Stimulated activated memory B cell treated with anti-CD40 and anti-IgM and Interleukin-4, amounts not matched to agents 10 μg/mL and 1 μg/mL and 100 μg/mL, for 72 hours (primary cell): Measurements from ENCODE around the gene ADAM33.

ENCODE experiments used
- ATAC-seq: fragments of 150-1000 bp; cut with Tn5 transposase; 2 replicates; pipeline ENCODE4 v1.10.0; 2021
- H3K27ac Mint-ChIP-seq: one replicate; pipeline ENCODE4 v1.8.0; 2022; ENCODE audit warnings: mild to moderate bottlenecking, mixed read lengths
- H3K27me3 Mint-ChIP-seq: one replicate; pipeline ENCODE4 v1.8.0; 2022; ENCODE audit warnings: mixed read lengths
- H3K36me3 Mint-ChIP-seq: one replicate; pipeline ENCODE4 v1.8.0; 2022; ENCODE audit warnings: mixed read lengths
- H3K4me1 Mint-ChIP-seq: one replicate; pipeline ENCODE4 v1.8.0; 2022; ENCODE audit warnings: mixed read lengths
- H3K4me3 Mint-ChIP-seq: one replicate; pipeline ENCODE4 v1.8.0; 2022; ENCODE audit warnings: mild to moderate bottlenecking, moderate library complexity, mixed read lengths
- H3K9me3 Mint-ChIP-seq: one replicate; pipeline ENCODE4 v1.8.0; 2022; ENCODE audit warnings: mixed read lengths

Gene ADAM33

DNA sequence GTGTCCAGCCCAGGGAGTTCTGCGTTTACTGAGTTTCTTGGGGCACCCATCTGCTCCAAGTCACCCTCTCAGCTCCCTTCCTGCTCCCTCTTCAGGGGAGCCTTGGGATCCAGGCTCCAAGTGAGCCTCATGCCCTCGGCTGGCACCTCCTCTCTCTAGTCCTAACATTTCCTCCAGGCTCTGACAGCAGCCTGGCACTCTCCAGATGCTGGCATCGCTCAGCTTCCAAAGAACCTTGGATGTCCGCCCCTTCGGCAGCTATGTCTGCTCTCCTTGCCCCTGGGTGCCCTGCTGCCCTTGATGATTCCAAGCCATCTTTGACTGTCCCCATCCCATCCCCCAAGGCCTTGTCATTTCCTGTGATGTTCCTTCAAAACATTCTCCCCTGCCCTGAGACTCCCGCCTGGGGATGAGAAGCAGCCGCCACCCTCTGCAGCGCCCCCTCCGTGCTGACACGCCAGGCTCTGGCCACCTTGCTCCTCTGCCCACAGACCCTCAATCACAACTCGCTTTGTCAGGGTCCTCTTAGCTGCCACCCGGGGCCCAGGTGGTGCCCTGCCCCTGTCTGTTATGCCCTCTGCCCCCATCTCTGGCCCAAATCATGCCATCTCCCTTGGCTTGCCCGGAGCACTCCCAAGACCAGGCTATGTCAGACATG lies 12.0 kb downstream of the ADAM33 start:
- H3K4me1 Mint-ChIP-seq = peaks cover 15% of the 10 kb centered on the region
- ATAC-seq = no peak

DNA sequence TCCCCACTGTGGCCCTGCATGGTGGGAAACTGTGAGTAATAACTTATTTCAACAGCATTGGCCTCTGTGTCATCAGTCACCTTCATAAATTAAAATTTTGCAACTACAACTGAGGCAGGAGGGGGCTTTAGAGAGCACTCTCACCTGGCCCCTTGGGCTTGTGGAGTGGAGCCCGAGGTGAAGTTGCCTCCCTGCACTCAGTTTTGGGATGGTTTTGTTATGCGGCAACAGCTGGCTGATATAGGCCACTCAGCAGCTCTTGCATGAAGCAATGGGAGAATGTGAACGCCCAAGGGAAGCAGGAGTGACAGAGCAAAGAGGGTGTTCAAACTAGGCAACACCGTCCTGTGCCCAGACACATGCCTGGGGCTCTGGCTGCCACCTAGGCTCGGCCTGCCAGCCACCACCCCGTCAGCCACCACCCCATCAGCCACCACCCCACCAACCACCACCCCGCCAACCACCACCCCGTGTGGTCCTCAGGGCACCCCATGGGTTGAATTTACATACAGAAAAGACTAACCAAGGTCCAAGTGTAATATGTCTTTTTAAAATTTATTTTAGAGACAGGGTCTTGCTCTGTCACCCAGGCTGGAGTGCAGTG lies 14.3 kb downstream of the ADAM33 start:
- H3K4me3 Mint-ChIP-seq = no peak overlapping the region
- peaks cover 18% of the 10 kb centered on the region for H3K4me1 Mint-ChIP-seq
- no peak overlapping the region for H3K27ac Mint-ChIP-seq
- peaks cover 67% of the 10 kb centered on the region for H3K27me3 Mint-ChIP-seq
- no peaks in the 10 kb centered on the region for H3K36me3 Mint-ChIP-seq
- no peaks in the 10 kb centered on the region for H3K9me3 Mint-ChIP-seq
- no peak for ATAC-seq

More for the DNA sequence above, 12.0 kb downstream of the ADAM33 start:
- H3K27ac Mint-ChIP-seq = no peak overlapping the region
- H3K9me3 Mint-ChIP-seq = no peaks in the 10 kb centered on the region
- H3K27me3 Mint-ChIP-seq = peaks cover 76% of the 10 kb centered on the region
- H3K4me3 Mint-ChIP-seq = no peak overlapping the region
- H3K36me3 Mint-ChIP-seq = no peaks in the 10 kb centered on the region

DNA sequence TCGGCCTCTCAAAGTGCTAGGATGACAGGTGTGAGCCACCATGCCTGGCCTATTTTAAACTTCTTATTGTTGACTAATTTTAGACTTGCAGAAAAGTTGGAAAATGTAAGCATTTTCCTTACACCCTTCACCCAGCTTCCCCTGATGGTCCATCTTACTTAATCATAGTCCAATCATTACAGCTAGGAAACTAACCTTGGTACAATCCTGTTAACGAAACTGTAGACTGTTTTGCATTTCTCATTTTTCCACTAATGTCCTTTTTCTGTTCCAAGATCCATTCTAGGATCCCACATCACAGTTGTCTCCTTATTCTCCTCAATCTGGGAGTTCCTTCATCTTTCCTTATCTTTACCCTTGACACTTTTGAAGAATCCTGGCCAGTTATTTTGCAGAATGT lies 18.0 kb downstream of the ADAM33 start:
- Mint-ChIP-seq H3K27ac (no peak overlapping the region), H3K9me3 (no peaks in the 10 kb centered on the region), H3K4me1 (peaks cover 29% of the 10 kb centered on the region), H3K4me3 (no peak overlapping the region), H3K27me3 (peaks cover 56% of the 10 kb centered on the region), H3K36me3 (no peaks in the 10 kb centered on the region)
- ATAC-seq = no peak

DNA sequence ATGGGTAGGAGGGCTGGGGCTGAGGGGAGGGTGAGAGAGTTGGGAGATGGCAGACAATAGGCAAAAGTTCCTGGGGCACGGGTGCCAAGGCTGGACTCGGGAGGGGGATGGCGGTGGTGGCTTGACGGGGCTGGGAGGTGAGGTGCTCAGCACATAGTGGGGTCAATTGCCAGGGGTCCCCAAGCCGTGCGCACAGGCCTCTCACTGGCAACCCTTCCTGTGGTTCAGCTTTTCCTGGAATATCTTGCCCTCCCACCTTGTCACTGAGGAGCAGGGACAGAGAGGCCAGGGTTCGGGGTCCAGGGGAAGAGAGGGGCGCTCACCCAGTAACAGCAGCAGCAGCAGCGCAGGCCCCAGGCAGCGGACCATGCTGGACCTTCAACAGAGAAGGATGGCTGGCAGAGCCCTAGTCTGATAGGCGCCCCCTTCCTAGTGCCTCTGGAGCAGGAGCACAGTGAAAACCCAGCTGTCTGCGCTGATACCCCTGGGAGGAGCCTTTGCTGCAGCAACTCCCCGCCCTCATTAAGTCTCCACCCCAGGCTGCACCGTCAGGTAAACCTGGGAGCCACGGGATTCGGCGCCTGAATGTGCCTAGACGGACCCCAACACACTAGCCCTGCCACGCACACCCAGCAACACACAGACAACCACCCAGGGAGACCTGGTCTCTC lies 18.6 kb downstream of the ADAM33 start, which contains the start of gene GFRA4:
Gene GFRA4, minus strand, starts transcription at position 369 of the 671 bp plus-strand sequence. Its CDS starts 0 bp downstream, at position 369.
- Mint-ChIP-seq H3K4me1 (peaks cover 33% of the 10 kb centered on the region), H3K27ac (no peak within 1 kb of the TSS), H3K27me3 (peaks cover 51% of the 10 kb centered on the region), H3K9me3 (no peaks in the 10 kb centered on the region), H3K4me3 (no peak within 1 kb of the TSS), H3K36me3 (no peaks in the 10 kb centered on the region)
- no peak for ATAC-seq

DNA sequence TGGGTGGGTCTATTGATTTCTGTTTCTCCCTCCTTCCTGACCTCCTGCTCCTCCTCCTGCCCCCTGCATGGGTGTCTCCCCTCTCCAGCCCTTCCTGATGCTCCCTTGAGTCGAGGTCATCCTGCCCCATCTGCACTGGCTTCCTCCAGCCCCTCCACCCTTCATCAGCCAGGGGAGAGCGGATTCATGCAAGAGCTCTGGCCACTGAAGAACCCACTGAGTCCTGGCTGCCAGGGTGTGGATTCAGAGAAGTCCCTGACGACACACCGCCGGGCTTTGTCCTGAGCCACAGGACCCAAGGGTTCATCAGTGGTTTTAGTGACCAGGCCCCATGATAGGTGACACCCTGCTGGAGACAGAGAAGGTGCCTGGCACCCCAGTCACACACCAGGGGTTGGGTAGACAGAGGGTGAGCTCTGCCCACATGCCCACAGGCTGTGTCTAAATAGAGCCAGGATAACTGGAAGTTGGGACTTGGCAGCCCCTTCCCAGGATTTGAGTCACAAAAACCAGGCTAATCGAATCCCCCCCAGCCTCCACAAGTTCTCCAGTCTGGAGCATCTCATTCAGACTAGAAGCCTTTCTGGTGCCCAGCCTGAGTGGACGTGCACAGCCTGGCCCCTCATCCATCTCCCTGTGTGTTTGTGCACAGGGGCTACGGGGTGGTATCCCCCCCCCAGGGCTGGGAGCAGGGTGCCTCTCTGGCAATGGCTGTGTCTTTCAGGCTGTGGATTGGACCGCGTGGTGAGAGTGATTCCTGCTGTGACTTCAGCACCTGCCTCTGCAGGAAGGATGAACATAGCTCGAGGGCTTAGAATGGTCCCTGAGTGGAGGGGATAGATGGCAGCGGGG lies 19.8 kb downstream of the ADAM33 start:
- H3K27me3 Mint-ChIP-seq = peaks cover 40% of the 10 kb centered on the region
- H3K9me3 Mint-ChIP-seq = no peaks in the 10 kb centered on the region
- H3K4me1 Mint-ChIP-seq = peaks cover 33% of the 10 kb centered on the region
- H3K36me3 Mint-ChIP-seq = no peaks in the 10 kb centered on the region
- no peak overlapping the region for H3K27ac Mint-ChIP-seq
- no peak overlapping the region for H3K4me3 Mint-ChIP-seq
- ATAC-seq = no peak

DNA sequence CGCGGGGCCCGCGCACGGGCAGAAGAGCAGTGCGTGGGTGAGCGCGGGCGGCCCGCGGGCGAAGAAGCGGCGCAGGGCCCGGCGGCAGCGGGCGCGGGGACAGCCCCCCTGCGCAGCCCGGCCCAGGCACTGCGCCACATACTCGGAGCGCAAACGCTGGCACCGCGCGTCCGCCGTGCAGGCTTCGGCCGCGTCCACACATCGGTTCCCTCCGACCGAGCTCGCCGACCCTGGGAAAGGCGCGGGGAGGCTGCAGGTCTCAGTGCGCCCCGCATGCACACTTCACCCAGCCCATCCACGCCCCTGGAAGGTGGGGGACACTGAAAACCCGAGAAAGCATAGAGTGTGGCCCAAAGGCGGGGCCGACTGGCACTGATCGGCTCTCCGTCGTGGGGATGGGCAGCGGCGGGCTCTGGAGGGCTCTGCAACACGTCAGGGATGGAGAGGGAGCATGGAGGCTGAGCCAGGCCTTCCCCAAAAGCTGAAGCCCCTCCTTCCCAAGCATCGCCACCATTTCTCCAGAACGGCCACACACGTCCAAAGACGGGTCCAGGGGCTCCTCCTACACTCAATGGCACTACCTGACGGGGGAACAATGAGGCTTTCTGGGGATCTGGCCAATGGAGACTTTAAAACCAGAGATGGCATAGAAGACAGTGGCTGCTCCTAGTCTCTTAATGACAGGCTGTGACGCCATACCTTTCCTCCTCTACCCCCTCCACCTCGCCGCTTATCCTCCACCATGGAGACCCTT lies 20.6 kb downstream of the ADAM33 start:
- H3K36me3 Mint-ChIP-seq = no peaks in the 10 kb centered on the region
- H3K9me3 Mint-ChIP-seq = no peaks in the 10 kb centered on the region
- peaks cover 29% of the 10 kb centered on the region for H3K4me1 Mint-ChIP-seq
- H3K27me3 Mint-ChIP-seq = peaks cover 35% of the 10 kb centered on the region
- H3K27ac Mint-ChIP-seq = no peak overlapping the region
- no peak for ATAC-seq
- H3K4me3 Mint-ChIP-seq = no peak overlapping the region

DNA sequence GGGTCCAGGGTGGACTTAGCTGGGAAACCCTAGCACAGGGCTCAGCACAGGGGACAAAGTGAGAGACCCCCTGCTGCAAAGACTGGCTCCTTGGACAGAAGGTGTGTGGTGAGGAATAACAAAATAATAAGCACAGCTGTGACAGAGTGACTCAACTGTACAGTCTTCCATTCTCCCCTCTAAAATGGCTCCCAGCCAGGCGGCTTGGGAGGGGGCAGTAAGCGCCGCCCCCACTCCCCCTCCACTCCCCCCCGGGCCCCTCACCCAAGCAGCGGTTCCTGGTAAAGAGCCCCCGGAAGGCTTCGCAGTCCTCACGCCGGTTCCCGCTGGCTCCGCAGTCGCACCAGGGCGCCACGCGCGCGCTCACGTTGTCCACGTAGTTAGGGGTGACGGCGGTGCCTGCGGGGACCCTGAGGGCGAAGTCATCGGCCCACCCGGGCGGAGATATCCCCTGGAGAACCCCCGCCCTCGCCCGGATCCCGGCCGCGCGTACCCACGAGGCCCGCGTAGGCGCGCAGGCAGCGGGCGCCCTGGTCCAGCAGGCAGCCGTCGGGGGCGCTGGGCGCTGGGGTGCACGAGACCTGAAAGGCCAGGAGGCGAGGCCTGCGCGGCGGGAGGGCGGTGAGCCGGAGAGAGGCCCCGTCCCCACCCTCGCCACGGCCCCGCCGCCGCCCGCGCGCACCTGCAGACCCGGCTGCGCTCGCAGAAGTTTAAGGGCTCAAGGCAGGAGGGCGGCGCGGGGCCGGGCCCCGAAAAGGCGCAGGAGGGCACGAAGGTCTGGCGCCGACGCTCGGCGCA lies 21.3 kb downstream of the ADAM33 start:
- H3K4me3 Mint-ChIP-seq = no peak overlapping the region
- no peaks in the 10 kb centered on the region for H3K36me3 Mint-ChIP-seq
- ATAC-seq = no peak
- peaks cover 35% of the 10 kb centered on the region for H3K27me3 Mint-ChIP-seq
- H3K4me1 Mint-ChIP-seq = peaks cover 23% of the 10 kb centered on the region
- H3K9me3 Mint-ChIP-seq = no peaks in the 10 kb centered on the region
- no peak overlapping the region for H3K27ac Mint-ChIP-seq

DNA sequence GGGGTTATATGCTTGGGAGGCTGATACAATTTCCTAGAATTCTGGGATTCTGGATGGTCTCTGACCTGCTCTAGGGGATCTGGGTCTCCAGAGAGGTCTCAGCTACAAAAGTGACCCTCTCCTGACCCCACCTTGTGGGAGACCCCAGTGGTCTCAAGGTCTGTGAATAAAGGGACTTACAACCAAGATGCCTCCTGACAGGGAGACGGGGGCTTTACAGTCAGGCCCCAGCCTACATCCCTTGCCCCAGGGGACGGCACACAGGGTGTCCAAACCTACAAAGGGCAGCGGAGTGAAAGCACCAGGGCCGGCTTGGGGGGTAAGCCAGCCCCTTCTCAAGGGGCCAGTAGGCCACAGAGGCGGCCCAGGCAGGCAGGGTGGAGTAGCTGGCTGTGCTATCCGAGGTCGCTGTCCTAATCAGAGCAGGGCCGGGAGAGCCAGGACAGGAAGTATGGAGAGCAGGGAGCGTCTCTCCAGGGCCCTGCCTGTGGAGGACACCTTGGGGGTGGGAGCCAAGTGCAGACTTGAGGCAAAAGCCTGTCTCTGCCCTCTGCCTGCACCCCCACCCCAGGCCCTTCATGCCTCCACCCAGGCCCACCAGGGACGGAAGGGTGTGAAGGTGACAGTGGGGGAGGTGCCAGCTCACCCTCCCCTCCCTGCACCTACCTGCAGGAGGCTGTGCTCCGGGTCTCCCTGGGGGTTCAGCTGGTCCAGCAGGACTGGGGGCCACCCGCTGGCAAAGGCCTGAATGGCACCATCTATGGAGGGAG lies 22.1 kb downstream of the ADAM33 start:
- Mint-ChIP-seq H3K27me3 (peaks cover 35% of the 10 kb centered on the region), H3K9me3 (no peaks in the 10 kb centered on the region), H3K36me3 (no peaks in the 10 kb centered on the region), H3K27ac (peak overlapping the region; percentile 16), H3K4me3 (no peak overlapping the region), H3K4me1 (peaks cover 16% of the 10 kb centered on the region)
- no peak for ATAC-seq

DNA sequence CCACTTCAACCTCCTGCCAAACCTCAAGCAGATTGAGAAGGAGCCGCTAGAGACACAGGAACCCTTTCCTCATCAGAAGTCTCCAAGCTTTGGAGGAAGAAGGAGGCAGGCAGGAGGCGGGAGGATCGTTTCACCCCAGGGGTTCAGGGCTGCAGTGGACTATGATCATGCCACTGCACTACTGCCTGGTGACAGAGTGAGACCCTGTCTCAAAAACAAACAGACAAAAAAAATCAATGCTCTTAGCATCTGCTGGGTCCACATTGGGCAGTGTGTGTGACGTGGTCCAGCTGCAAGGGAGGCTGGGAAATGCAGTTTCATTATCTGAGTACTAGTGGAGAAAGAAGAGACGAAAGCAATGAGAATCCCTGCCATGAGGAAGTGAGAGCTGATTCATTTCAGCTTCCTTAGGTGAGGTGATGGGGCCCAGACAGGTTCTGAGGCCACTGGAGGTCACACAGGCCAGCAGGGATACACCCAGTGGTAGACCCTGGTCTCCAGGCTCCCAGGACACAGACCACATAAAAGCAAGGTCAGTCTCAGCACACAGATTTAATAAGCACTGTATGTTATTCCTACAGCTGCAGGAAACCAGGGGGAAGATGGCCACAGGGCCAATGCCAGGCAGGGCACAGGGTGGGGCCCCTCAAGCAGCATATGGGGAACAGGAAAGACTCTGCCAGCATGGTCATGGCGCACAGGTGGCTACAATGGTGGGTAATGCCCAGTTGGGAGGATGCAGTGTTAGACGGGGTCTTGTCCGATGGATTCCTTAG lies 22.9 kb downstream of the ADAM33 start:
- peak; percentile 89 for ATAC-seq
- H3K27me3 Mint-ChIP-seq = peaks cover 35% of the 10 kb centered on the region
- peaks cover 2% of the 10 kb centered on the region for H3K36me3 Mint-ChIP-seq
- H3K4me1 Mint-ChIP-seq = peaks cover 15% of the 10 kb centered on the region
- peak overlapping the region; percentile 46 for H3K4me3 Mint-ChIP-seq
- H3K9me3 Mint-ChIP-seq = peaks cover under 1% of the 10 kb centered on the region
- H3K27ac Mint-ChIP-seq = peak overlapping the region; percentile 16

DNA sequence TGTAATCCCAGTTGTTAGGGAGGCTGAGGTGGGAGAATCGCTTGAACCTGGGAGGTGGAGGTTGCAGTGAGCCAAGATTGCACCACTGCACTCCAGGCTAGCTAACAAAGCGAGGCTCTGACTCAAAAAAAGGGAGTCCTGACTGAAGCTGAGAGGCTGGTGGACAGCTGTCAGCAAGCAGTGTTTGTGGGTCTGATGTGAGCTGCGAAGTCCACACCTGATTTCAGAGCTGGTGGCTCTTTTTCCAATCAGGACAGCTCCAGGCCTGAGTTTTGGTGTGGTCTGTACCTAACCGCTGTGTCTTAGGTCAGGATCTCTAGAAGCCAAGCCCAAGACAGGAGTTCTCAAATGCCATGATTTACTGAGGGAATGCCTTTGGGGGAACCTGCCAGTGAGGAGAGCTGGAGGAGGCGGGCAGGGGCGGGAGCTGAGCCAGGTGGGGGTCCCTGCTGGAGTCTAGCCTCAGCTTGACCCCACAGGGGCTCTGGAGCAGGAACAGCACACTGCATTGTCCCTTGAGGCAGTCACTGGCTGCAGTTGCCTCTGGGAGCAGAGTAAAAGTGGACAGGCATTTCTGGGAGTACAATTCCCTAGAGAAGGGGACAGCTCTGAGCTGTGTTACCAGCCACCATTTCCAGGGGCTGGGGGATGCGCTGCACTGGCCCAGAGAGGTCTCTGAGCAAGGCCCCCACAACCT lies 23.6 kb downstream of the ADAM33 start:
- Mint-ChIP-seq H3K4me1 (peaks cover 15% of the 10 kb centered on the region), H3K4me3 (no peak overlapping the region), H3K27ac (no peak overlapping the region), H3K36me3 (peaks cover 6% of the 10 kb centered on the region), H3K27me3 (peaks cover 34% of the 10 kb centered on the region), H3K9me3 (peaks cover 4% of the 10 kb centered on the region)
- no peak for ATAC-seq

DNA sequence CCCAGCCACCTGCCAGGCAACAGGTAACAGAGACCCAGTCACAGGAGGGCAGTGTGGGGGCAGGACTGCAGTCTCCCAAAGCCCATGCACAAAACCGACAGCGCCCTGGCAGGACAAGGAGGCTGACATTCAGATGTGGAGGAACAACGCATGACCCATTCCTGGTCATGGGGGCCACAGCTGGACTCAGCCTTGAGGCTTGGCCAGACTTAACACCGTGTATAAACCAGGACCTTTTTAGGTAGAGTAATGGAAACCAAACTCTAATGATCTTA lies 26.7 kb downstream of the ADAM33 start:
- peaks cover 15% of the 10 kb centered on the region for H3K27me3 Mint-ChIP-seq

DNA sequence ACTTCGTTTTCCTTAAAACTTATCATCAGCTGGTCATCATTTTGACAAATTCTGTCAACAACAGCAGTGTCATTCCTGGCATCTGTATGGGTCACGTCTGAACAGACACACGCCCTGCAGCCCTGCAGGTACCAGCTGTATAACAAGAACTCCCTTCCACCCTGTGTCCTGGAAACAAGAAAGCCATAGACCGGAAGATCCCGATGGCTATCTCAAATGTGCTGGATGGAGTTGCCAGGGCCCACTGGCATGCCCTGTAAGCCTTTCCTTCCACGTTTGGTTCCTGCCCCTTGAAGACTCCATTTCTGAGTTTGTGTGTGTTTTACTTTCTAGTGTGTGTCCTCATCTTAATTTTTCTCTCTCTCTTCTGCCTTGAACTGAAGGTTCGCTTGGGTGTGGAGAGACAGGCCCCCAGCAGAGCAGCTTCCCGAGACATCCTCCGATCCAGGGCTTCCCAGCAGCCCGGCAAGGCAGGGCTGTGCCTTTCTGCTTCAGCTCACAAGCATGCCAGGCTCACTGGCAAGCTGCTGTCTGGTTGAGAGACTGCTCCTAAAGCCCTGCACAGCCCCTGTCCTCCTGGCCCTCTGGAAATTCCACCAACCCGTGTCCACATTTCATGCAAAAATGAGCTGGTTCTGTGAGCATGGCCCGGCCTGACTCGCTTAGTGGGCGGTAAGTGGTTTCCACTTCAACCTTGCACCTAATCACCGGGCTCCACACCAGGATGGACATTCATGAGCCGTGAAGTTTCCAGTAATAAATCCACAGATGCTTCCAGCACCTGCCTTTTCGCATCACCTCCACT lies 27.3 kb downstream of the ADAM33 start:
- no peak for ATAC-seq
- Mint-ChIP-seq H3K36me3 (peaks cover 20% of the 10 kb centered on the region), H3K27me3 (peaks cover 9% of the 10 kb centered on the region)

More for the DNA sequence above, 26.7 kb downstream of the ADAM33 start:
- Mint-ChIP-seq H3K36me3 (peaks cover 15% of the 10 kb centered on the region), H3K4me3 (no peak overlapping the region), H3K27ac (no peak overlapping the region), H3K4me1 (peaks cover 23% of the 10 kb centered on the region), H3K9me3 (peaks cover 6% of the 10 kb centered on the region)
- no peak for ATAC-seq

More for the DNA sequence above, 27.3 kb downstream of the ADAM33 start:
- Mint-ChIP-seq H3K27ac (no peak overlapping the region), H3K4me1 (peaks cover 19% of the 10 kb centered on the region), H3K4me3 (no peak overlapping the region), H3K9me3 (peaks cover 6% of the 10 kb centered on the region)
